Hematopoietic multipotent progenitor cell treated with erythropoietin and hydrocortisone succinate and interleukin-3 and kit ligand, for 17 days (in vitro differentiated cells): ENCODE data around the gene BRINP3.
"Not testable (repeated sequence)": the region's sequence is repeated elsewhere in the genome, so short reads cannot be mapped to it uniquely, and the experiment has no call there.

Source experiments
- DNase-seq: peaks from one replicate; pipeline ENCODE4 v3.0.0-alpha.2; 2015; ENCODE audit warnings: low spot score

BRINP3 gene

DNA sequence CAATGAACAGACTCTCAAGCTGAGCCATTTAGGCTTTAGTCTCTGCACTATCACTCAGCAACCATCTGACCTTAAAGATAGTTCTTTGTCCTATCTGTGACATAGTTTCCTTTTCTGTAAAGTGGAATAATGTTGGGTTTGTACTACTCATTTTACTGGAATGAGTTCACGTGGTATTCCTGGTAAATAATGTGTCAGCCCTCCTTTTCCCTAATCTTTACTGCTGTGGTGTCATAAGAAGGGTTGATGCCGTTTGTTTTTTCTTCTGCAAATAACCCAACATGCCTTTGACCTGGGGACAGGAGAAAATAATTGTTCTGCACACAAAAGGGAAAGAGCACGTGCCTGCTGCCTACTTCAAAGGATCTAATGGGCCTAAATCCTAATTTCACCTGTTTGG is 297.8 kb downstream of the BRINP3 start:
- no peak for DNase-seq

DNA sequence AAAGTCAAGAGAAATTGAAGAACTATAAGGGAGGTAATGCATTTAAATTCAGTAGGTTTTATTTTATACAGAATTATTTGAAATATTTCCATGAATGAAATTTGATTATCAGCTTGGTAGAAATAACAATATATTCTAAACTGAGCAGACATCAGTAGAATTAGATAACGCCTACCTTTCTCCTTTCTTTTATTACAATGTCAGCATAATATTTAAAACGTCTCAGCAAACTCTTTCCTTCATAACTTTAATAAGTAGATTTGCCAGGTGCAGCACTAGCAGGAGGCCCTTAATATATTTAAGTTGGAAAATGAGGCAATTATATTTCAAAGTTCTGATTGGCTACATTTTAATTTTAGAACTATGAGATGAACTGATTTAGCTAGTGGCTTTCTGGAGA is 298.8 kb downstream of the BRINP3 start:
- no peak for DNase-seq

DNA sequence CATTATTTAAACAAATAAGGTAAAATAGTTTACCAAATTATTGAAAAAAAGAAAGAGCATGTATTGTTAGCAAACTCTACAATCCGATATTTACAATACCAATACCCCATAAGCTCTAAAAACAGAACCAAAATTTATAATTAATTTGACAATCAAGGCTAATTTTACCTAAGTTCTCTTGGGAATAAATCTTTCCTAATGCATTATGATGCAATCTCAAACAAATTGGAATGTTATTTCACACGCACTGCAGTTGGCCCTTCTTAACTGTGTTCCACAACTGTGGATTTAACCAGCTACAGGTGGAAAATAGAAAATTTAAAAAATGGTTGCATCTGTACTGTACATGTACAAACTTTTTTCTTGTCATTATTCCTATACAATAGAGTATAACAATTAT is 300.1 kb downstream of the BRINP3 start:
- no peak for DNase-seq

GRCh38 chr1:190176776-190177175 is 300.9 kb downstream of the BRINP3 start:
- no peak for DNase-seq

- no peak for DNase-seq
These were observed 302.3 kb downstream of the BRINP3 start for GRCh38 chr1:190175320-190175719.

- DNase-seq = no peak
These were observed 304.8 kb downstream of the BRINP3 start for GRCh38 chr1:190172651-190173430.

DNA sequence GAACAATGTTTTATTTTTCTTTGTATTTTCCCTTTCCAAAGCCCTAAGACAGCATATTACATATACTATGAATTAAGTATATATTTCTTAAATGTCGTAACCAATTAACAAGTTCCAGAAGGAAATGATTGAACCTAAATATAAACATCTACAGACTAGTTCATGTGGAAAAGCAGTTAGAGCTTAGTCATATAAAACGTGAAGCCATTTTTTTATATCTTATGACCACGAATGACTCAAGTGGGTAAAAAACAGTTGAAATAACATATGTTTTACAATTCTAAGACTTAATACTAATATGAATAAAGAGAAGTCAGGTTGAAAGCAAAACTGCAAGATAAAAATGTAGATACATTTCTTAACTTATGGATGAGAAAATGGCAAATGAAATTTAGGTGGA is 307.3 kb downstream of the BRINP3 start:
- no peak for DNase-seq

DNA sequence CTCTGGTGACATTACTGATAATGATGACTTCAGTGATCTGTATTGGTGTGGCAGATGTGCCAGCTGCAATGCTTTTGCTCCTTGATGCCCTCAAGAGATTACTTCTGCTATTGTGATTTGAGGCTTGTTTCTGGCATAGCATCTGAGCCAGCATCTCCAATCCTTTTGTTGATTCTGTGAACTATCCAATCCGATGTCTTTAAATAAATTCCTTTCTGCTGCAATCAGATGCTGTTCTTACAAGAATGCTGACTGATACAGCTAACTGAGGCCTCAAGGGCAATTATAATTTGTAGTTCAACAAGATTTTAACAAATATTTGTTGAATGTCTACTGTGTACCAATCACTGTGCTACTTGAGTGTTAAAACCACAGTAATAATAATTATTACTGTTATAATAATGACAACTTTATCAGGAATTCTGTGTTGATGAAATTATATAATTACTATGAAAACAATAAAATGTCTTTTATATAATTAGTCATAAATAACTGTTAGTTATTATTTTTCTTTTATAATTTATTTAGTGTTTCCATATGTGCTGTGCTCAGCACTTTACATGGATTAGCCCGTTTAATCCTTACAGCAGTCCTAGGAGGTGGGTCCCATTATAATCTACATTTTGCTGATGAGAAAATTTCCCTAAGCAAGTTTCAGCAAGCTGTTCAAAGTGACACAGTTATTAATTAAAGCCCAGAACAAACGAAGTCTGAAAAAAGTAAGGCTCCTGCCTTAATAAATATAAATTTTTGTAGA is 308.2 kb downstream of the BRINP3 start:
- no peak for DNase-seq

DNA sequence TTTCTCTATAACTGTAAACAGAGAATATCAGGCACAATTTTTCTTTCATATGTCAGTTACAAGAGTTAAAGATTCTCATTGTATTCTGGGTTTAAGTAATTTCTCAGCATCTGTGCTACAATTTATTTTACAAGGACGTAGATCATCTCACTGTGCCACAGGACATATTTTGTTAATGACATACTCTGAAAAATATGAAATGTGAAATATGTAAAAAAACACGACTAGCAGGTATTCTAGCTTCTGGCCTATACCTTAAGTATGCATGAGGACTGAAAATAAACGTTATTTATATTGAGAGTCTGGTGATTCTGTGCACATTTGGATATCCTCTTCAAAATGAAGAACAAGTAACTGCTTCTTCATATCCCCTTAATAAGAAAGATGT is 308.8 kb downstream of the BRINP3 start:
- DNase-seq = no peak

DNA sequence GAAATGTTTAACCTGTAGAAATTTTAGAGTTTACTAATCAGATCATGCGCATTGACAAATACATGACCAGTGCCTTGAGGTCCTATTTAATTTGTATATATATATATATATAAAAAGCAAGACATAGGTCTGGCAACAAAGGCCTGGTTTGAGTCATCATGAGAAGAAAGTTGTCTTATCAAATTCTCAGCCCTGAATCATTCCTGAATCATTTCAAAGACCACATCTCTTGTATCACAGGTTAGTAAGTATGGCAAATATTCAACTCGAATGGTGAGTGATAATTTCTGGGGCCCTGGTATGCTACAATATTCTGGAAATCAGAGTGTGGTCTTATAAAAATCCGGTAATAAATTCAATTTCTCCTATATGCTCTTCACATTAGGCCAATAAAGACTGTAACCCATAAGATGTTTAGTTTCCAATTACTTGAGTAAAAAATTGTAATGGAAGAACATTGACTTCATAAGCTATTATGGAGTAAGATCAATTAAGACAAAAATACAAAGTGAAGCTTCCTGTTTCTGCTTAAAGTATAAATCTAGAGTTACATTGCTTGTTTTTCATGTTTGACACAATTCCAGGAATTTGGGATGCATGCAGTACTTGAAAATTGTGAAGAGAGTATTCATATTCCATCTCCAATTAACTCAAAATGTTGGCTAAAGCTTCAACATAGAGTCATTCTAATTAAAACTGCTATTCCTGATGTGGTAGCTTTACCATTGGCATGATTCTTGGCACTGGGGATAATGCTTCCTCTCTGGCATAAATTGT is 309.4 kb downstream of the BRINP3 start:
- no peak for DNase-seq

GRCh38 chr1:190159146-190159545 is 318.5 kb downstream of the BRINP3 start:
- no peak for DNase-seq

DNA sequence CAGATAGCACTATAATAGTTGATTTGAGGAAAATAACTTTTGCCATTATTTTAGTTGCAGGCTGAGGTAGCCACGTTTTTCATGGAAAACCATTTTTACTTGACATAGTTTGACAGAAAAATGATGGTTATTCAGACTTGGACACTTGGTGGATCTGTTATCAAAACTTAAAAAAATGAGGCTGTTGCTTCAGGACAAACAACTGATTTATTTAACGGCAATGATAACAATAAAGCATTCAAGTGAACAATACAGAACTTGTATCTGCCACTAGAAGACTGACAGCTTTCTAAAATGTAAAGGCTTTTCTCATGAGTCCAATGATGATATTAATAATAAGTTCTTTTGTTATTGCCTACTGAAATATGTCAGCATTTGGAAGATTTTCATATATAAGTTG is 322.9 kb downstream of the BRINP3 start:
- DNase-seq = no peak

- DNase-seq = no peak
These were observed 330.0 kb downstream of the BRINP3 start for GRCh38 chr1:190147616-190148015.

GRCh38 chr1:190144650-190145049 is 333.0 kb downstream of the BRINP3 start:
- DNase-seq = no peak

DNA sequence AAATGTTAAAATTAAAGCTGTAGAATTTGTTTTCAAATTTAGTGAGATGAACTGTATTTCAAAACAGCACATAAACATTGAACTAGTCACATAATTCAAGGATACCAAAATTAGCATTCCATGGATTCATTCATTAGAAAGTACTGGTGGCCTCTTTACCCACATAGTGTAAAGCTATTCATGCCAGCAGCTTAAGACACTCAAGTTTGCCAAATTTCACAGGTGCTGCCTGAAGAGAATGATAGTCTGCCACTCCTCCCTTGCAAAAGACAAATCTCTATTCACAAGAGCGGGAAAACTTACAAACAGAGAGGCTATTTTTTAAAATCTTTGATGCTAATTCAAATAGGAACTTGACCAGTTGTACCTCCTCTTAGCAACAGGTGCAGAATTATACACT is 337.0 kb downstream of the BRINP3 start:
- no peak for DNase-seq

DNA sequence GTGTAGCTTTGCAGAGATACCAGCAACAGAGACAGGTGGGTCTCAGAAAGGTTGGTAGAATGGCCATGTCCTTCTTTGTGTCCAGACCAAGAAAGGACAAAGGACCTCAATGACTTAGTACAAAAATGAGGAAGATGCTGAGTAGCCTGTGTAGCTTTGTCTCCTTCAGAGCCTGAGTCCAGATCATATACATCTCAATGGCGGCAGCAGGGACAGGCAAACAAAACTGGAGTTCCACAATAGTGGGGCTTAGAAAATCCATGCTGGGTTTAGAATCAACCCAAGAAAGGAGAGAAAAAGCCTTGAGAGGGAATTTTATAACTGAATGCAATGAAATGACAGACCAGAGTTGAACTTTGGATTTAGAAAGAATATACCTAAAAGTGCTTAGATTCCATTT is 339.0 kb downstream of the BRINP3 start:
- no peak for DNase-seq

DNA sequence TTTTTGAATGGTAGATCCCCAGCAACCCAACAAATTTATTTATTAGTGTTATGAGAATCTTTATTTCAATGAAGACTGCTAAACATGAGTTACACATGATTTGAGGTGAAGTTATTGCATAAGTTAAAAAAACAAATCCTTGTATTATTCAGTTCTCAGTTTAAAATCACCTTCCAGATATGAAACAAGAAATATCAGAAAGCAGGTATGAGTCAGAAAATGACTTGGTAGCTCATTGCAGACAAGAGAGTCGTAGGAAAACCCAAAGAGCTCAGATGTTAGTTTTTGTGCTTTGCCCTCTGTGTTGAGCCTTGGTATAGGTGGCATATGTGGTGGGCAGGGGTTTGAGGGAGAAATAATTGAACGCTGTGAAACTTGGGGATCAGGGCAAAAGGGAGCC is 339.4 kb downstream of the BRINP3 start:
- no peak for DNase-seq

DNA sequence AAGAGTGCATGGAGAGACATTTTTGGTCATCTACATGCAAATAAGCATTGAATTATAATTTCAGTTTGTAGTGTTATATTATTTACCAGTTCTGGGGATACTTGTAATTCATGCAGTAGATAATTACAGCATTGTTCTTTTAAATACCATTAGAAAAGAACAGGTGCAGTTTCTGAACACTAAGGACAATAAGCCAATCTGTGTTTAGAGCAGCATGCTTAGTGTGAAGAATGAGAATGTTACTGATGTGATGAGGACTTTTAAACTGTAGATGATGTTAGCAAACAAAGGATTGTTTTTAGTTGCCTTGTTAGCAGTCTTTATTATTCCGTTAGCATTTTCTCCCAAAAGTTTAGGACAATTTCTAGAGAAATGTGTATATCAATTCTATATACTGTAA is 348.3 kb downstream of the BRINP3 start:
- no peak for DNase-seq

- no peak for DNase-seq
These were observed 350.9 kb downstream of the BRINP3 start for GRCh38 chr1:190126728-190127127.

DNA sequence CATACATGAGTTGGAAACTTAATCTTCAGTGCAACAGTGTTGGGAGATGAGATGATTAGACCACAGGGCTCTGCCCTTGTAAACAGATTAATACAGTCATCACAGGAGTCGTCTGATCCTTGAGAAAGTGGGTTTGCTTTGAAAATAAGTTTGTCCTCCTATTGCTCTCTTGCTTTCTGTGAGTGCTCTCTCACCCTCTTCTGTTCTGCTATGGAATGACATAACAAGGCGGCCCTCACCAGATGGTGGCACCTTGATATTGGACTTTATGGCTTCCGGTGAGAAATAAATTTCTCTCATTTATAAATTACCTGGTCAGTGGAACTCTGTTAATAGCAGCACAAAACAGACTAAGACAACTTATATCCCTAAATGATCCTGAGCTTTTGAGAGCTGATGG is 353.6 kb downstream of the BRINP3 start:
- DNase-seq = no peak

- DNase-seq = not testable (repeated sequence)
These were observed 357.1 kb downstream of the BRINP3 start for GRCh38 chr1:190120564-190120963.

GRCh38 chr1:190119683-190120082 is 358.0 kb downstream of the BRINP3 start:
- no peak for DNase-seq

- no peak for DNase-seq
These were observed 360.7 kb downstream of the BRINP3 start for GRCh38 chr1:190116921-190117320.
